Pons (tissue), 1 donor: Measurements from ENCODE around the gene TMTC3.
"Not testable (repeated sequence)": the region's sequence is repeated elsewhere in the genome, so short reads cannot be mapped to it uniquely, and the experiment has no call there.

ENCODE experiments used
- DNase-seq: peaks from one replicate; pipeline ENCODE4 v3.0.0-alpha.2; 2016; ENCODE audit warnings: low spot score

Gene TMTC3

DNA sequence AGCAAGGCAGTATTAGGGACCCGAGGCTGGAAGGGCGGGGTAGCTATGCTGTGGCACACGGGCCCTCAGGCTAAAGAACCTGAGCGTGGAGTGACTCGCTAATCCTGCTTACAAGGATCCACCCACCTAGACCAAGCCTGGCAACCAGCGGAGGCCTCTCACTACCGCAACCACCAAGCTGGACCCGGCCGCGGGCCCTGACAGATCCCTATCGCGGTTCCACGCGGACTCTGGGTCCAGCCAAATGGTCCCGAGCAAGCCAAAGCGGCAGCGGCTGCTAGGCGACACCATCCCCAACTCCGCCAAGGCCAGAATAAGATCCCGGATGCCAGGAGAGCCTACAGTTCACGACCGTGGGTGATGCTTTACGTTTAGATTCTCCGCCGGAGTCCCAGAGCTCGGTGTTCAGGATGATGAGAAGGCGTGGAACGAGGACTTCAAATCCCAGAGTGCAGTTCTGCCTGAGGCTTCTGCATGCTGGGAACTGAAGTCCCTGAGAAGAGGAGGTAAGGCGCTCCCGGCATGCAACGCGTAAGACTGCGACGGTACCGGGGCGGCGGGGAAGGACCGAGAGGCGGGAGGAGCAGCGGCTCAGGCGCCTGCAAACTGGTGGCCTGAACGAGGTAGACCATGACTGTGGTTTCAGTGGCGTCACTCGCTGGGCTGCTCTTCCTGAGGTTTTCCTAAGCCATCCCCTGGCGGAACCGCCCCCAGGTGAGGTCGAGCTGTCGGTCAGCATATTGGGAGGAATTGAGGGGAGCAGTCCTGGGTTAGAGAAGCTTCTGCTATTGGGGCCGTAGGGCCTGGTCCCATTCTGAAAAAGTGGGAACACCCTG is at the start of gene TMTC3, which contains the start of gene CEP290:
TSS of gene TMTC3 (plus strand) at position 534 of the 836 bp plus-strand sequence. CDS start 6,009 bp downstream, outside the sequence.
TSS of gene CEP290 (minus strand) at position 315 of the 836 bp plus-strand sequence. CDS start 781 bp downstream, outside the sequence.
- DNase-seq, result peak; percentile 100

DNA sequence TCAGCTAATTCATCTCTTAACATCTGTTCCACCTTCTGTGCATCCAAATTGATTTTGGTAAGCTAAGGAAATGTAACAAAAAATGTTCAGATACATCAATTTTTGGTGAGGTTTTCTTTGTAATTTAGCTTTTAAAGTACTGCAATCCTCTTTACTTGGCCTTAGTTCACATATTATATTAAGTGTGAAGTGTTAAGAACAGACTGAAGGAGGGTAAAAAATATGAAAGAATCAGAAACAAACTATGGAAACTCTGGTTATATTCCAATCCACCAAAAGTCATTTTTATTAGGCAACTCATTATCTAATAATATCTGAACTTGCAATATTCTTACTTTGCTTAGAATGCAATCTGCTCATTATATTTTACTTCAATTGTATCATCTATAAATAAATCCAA is 49.3 kb upstream of the TMTC3 start:
- DNase-seq, result peak; percentile 21

DNA sequence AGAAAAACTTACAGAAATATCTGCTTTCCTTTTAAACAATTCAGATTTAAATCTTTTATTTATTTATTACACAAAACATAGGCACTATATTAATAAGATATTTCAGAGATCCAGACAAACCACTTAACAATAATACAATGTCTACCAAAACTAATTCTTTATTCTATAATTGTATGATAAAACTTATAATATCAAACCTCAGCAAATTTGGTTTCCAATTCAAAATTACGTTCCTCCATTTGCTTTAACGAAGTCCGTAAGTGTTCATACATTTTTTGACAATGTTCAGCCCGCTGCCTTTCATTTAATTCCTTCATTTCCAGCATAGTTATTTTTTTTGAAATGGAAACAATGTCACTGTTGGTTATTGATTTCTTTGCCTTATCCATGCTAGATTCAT is 48.5 kb upstream of the TMTC3 start:
- DNase-seq, result no peak

DNA sequence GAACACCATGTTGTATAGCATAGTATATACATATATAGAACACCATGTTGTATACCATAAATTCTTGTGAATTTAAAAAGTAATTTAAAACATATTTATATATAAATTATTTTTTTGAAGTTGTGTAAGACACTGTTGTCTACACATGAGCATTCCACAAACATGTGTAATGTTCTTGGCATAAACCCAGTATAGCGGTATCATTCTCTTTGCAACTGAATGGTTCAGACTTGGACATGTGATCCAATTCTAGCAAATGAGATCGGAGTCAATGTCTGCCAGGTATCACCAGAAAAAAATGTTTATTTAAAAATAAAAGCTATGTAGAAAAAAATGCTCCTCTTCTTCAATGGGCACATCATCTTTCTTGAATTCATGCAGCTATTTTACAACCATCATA is 34.1 kb upstream of the TMTC3 start:
- DNase-seq, result no peak

DNA sequence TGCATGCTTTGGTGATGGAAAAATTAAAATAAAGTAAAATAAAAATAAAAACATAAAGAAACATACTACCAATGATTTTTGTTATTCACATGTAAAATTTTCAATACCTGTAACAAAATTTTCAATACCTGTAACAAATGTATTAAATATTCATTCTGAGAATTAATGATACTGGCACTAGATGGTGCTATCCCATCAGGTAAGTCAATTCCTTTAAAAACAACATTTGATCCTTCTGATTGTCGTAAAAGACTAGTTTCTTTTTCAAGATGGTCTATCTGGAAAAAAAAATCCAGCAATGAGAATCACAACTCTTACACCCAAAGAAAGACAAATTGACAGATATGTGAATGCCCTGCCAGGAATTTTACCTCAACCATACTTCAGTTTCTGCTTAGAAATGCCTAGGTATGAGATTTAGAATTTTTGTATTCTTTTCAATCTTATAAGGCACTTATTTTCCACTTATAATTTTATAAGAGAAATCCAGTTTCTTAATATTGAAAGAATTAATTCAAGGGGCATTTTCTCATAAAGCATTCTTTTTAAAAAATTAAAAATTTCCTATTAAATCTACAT is 30.9 kb upstream of the TMTC3 start:
- peak; percentile 26 for DNase-seq

DNA sequence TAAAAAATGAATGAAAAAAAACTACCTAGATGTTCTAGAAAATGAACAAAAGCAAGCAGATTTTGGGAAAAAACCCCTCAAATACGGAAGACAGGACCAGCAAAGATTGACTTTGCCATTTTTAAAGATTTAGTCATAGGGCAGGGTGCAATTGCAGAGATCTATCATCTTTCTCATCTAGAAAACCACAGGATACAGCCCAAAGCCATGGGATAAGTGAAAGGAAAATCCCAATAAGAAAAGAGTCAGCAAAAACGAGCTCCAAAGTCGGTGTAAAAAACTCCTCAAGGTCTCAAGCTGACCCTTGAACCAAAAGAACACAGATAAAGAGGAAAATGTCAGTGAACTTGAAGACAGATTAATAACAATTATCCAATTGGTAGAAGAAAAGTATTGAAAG is 28.2 kb upstream of the TMTC3 start:
- no peak for DNase-seq

DNA sequence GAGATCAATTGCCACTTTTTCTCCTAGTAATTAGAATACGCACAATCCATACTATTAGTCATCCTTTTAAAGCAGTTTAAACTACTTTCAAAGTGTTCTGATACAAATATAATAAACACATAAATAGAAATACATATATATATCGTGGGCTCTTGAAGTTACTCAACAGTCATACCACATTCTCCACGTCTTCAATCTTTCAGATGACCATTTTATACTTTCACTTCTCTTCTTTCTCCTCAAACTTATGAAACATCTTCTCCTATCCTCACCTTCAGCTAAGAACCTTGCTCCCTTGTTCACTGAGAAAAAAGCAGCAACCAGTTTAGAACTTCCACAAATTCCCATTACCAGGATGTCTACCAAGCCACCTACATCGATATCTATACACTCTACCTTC is 19.4 kb upstream of the TMTC3 start:
- DNase-seq, result no peak

DNA sequence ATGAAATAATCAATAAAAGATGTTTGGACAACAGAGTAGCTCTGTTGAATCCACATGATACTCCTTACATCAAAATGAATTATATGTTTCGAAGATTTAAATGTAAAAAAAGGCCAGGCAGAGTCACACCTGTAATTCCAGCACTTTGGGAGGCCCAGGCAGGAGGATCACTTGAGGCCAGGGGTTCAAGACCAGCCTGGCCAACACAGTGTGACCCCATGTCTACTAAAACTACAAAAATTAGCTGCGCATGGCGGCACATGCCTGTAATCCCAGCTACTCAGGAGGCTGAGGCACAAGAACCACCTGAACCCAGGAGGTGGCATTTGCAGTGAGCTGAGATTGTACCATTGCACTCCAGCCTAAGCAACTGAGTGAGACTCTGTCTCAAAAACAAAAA is 15.0 kb upstream of the TMTC3 start:
- no peak for DNase-seq

DNA sequence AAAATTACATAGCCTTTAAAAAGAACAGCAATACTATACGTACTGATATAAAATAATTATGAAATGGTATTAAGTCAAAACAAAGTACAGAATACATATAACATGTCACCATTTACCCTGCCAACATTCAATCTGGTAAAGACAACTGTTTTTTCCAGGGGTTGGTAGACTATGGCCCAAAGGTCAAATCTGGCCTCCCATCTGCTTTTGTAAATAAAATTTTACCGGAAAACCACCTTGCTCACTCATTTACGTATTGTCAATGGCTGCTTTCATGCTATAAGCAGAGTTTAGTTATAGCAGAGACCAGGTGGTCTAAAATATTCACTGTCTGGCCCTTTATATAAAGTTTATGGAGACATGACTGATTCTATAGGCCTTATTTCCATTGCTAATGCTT is 14.3 kb upstream of the TMTC3 start:
- no peak for DNase-seq

DNA sequence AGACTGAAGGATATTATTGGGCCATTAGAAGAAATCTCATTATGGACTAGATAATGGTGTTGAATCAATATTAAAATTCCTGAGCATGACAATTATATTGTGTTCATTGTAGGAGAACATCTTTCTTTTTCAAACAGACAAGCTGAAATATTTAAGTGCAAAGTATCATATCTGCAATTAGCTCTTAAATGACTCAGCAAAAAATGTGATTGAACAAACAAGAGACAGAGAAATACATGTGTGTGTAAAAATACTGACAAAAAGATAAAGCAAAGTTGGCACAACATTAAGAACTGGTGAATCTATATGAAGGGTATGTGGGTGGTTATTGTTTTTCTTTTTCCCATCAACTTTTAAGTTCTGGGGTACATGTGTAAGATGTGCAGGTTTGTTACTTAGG is 9.7 kb upstream of the TMTC3 start:
- no peak for DNase-seq

DNA sequence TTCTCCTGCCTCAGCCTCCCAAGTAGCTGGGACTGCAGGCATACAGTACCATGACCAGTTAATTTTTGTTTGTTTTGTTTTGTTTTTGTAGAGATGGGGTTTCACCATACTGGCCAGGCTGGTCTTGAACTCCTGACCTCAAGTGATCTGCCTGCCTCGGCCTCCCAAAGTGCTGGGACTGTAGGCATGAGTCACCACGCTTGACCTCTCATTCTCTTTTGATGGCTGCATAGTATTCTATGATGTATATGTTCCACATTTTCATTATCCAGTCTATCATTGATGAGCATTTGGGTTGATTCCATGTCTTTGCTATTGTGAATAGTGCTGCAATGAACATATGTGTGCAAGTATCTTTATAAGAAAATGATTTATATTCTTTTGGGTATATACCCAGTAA is 8.9 kb upstream of the TMTC3 start:
- not testable (repeated sequence) for DNase-seq

DNA sequence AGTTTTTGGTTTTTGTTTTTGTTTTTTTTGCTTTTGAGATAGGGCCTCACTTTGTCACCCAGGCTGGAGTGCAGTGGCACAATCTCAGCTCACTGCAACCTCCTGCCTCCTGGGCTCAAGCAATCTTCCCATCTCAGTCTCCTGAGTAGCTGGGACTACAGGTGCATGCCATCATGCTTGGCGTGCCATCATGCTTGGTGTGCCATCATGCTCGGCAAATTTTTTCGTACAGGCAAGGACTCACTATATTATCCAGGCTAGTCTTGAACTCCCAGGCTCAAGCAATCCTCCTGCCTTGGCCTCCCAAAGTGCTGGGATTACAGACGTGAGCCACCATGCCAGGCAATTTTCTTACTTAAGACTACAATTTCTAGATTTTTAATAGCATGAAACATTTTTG is 2.4 kb upstream of the TMTC3 start:
- not testable (repeated sequence) for DNase-seq

DNA sequence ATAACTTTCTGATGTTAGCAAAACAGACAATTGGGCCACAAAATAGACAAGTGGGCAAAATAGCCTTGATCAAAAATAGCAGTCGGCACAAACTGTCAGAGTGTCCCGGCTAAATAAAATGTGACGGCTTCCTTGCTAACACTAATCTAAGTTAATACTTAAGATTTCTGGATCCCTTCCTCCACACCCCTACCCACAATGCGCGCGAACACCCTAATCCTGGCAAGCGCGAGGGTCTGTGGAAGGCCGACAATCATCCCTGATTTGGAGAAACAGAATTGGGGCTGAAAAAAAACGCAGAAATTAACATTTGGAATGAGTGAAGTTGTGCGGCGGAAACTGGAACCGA is 708 bp upstream of the TMTC3 start:
- no peak for DNase-seq

DNA sequence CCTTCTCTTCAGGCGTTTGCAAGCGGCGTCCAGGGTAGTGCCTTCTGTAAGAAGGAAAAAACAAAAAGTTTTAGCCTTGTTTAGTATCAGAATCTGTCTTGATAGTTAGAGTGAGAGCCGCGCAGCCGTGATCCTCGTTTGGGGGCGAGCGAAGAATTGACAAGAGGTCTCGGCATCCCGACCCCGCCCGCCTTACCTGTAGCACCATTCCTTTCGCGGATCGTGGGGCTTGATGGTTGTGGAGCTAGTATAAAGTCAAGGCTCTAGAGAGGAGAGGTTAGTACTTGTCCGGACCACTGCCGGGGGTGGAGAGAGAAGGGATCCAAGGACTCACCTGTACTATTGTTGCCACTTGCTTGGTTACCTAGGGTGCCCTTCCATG is 494 bp downstream of the TMTC3 start:
- peak; percentile 18 for DNase-seq

DNA sequence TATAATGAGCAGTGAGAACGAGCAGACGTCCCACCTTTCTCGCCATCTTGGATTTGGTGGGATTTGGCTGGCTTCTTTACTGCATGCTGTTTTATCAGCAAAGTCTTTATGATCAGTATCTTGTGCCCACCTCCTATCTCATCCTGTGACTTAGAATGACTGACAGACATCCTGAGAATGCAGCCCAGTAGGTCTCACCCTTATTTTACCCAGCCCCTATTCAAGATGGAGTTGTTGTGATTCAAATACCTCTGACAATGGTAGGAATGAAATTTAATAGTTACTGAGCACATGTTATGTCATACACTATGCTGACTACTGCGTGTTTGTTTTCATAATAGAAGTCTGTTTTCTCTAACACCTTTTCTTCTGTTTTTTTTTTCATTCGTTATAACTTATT is 1.9 kb downstream of the TMTC3 start:
- no peak for DNase-seq

DNA sequence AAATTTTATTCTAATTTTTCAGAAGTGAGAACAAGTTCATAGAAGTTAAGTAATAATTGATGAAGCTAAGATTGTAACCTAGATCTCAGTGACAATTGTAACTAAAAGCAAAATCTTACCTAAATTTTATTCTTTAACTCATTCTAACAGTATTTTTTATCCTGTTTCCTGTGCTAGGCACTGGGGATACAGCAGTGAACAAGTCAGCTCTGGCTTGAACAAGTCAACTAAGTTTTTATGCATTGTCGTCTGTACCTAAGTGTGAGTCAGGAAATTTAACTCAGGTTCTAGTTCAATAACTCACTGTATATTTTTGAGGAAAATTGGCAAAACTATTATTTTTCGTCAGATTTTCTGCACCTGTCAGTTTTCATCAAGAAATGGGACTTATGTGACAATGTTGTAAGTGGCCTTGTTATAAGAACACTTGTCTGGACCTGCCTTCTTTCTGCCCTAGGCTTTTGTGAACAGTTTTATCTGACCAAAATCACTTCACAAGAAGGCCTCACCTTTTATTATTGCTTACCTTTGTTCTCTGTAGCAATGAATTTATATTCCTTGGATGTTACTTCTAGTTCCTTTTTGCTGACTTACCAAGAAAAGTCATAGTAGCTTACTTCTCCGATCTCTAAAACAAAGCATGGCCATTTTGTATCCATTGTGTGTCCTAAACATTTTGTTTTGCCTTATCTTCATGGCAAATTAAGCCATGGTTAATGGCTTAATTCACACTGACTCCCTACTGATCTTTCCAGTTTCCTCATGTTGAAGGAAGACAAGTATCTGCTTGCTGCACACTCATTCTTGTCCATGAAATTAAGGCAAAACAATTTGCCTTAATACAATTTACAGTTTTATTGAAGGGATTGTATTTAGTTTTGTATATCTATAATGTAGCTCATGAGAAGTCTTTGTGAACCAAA is 2.7 kb downstream of the TMTC3 start:
- no peak for DNase-seq

DNA sequence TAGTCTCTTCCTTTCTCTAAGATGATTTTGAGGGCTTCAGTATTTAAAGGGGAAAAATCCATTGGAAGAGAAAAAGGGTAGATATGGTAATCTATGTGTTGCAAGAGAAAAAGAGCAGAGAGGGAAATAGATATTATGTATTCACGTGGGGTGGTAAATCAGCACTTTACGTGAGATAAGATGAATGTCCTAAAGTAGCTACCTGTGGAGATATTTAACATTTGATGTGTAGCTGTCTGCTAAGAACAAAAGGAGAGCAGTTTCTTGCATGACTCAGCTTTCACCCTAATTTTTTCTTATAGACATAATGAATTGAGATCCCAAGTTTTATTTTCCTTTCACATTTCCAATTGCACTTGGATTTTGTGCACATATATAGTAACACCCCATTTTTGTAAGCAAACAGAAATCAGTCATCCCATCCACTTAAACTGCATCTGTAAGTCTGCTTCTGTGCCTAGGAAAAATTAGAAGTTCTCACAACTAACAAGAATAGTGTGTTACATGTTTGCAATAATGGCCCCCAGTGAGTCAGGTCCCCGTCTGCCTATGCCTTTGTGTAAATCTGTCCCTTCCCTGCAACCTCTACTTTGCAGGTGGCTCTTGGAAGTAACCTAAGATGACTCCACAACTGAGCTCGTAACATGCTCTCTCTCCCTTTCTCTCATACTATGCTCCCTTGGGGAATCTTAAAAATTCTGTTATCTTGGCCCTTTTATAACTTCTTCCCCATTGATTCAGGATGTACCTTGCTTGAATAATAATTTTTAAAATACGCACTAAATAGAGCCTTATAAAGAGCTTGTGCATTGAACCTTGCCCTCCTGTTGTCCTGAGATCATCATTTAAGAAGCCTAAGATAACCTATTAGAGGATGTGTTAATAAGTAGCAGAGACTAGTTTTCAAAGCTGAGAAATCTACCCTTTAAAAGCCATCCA is 3.7 kb downstream of the TMTC3 start:
- no peak for DNase-seq

DNA sequence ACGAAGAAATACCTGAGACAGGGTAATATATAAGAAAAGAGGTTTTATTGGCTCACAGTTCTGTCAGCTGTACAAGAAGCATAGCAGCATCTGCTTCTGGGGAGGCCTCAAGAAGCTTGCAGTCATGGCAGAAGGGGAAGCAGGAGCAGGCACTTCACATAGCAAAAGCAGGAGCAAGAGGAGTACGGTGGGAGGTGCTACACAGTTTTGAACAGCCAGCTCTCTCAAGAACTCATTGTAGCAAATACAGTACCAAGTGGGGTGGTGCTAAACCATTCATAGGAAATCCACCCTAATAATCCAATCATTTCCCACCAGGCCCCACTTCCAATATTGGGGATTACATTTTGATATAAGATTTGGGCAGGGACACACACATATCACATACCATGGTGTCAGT is 8.0 kb downstream of the TMTC3 start:
- DNase-seq, result no peak

DNA sequence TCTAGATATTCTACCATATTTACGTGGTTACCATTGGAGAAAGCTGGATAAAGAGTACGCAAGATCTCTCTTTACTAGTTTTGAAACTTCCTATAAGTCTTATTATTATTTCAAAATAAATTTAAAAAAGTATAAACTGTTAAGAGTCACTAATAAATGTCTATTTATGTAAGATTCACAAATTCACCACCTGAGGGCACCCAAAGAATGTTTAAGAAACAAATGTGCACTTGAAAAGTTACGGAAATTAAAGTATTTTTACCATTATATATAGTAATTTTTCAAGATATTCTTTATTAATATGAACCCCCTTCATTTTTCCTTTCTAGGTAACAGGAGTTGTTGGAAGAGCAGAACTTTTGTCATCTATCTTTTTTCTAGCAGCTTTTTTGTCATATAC is 11.9 kb downstream of the TMTC3 start:
- no peak for DNase-seq

DNA sequence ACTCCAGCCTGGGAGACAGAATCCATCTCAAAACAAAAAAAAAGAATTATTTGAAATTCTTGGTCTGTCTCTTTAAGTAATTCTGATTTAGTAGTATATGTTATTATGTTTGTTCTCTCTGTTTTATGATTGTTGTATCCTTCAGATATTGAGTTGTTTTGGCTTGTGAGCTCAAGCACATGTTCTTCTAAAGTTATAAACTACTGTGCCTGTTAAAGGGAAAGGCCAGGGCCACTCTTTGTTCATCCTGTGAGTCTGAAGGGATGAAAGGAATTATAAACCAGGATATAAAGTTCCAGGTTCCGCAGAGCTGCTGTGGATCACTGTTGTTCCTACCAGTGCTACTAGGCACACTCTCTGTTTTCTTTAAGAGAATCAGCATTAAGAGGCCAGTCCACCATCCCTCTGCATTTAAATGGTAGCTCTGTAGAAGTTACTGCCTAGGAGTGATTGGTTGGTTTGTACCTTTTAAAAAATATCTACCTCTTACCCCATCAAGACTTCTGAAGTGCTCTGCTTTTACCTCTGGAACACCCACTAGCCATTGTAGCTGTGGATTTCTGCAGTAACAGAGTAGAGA is 14.1 kb downstream of the TMTC3 start:
- DNase-seq, result no peak

DNA sequence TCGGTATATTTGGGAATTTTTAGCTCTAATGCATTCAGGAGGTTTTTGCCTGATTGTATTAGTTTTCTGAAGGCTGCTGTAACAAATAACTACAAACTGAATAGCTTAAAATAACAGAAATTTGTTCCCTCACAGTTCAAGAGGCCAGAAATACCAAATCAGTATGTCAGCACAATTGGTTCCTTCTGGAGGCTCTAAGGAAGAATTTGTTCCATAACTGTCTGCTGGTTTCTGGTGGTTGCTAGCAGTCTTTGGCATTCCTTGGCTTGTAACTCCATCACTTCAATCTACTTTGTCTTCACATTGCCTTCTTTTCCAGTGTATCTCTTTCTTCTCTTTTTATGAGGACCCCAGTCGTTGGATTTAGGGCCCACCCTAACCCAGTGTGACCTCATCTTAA is 21.3 kb downstream of the TMTC3 start:
- no peak for DNase-seq
